ENCODE results near the gene PPP1CB.

DNA sequence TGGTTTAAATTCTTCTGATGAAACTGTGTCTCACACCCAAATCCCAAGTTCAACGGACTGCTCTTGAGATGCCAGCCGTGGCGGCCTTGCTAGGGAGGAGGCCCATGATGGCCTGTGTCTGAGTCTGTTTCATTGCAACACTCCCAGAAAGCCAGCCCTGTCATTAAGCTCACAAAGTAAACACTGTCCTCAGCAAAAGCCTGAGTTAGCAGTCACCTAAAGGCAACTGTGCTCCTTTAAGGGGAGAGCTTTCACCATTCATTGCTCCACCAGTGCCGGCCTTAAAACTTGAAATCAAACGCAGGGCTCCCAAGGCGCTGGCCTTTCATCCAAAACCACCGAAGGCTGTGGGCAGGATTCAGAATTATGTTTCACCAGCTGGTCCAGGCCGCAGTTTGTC lies 42.5 kb upstream of the PPP1CB start:
- TF ChIP-seq CTCF (IDR thresholded peaks at IDR 0.05) (no peak), POLR2A (IDR thresholded peaks at IDR 0.05) (no peak)

Data from heart left ventricle (tissue), 13 donors.